H1 (cell line): ENCODE measurements around the gene SYCE3. TPM values are rescaled to one million over a fixed set of nuclear protein-coding genes. Genes with fewer than 3 reads are reported as not detected.

Source experiments
- CTCF ChIA-PET: fragments of 300-600 bp; sonication (Branson Sonifier 250); formaldehyde crosslinking; loops from one replicate; lab custom pipeline; 2021; ENCODE audit not compliant: partially characterized antibody; lab: Charles Lee
- POLR2A ChIA-PET: fragments of 300-600 bp; sonication (Branson Sonifier 250); formaldehyde crosslinking; loops from one replicate; lab custom pipeline; 2021; ENCODE audit warnings: inconsistent platforms; ENCODE audit not compliant: partially characterized antibody; lab: Charles Lee
- DNase-seq, 2 experiments: peaks; one replicate each; pipeline versions ENCODE4 v3.0.0 to v3.0.0-alpha.2; 2010 to 2022; ENCODE audit warnings: low spot score in 2 of 2, low read depth in 1 of 2, mixed read lengths in 1 of 2
- FAIRE-seq: peaks from 2 replicates; lab custom pipeline; 2011; peaks lifted over from hg19 to GRCh38; lab: Jason Lieb, UNC
- H2AFZ ChIP-seq: 2 replicates; pipeline ENCODE4 v1.8.1; 2012; ENCODE audit warnings: low read length, inconsistent platforms
- H2AK5ac ChIP-seq: 2 replicates; pipeline ENCODE4 v1.6.1; 2013; ENCODE audit warnings: low read depth, low read length
- H2BK120ac ChIP-seq: replicated peaks from 2 replicates; pipeline ENCODE3; 2013; ENCODE audit warnings: low read depth, low read length, inconsistent platforms
- H2BK12ac ChIP-seq: 2 replicates; pipeline ENCODE4 v1.6.1; 2013; ENCODE audit warnings: low read depth, low read length
- H2BK15ac ChIP-seq: 2 replicates; pipeline ENCODE4 v1.6.1; 2013; ENCODE audit warnings: low read length
- H2BK20ac ChIP-seq: 2 replicates; pipeline ENCODE4 v1.6.1; 2013; ENCODE audit warnings: low read length
- H2BK5ac ChIP-seq: 2 replicates; pipeline ENCODE4 v1.6.1; 2013; ENCODE audit warnings: low read depth, low read length
- H3K14ac ChIP-seq: 2 replicates; pipeline ENCODE4 v1.6.1; 2013; ENCODE audit warnings: inconsistent platforms; ENCODE audit not compliant: insufficient read length
- H3K18ac ChIP-seq: 2 replicates; pipeline ENCODE4 v1.6.1; 2013; ENCODE audit warnings: low read length; ENCODE audit errors: extremely low read depth
- H3K23ac ChIP-seq: 2 replicates; pipeline ENCODE4 v1.6.1; 2013; ENCODE audit warnings: inconsistent platforms; ENCODE audit not compliant: insufficient read length
- H3K23me2 ChIP-seq: 2 replicates; pipeline ENCODE4 v1.6.1; 2013; ENCODE audit warnings: low read depth, low read length
- H3K27ac ChIP-seq: 2 replicates; pipeline ENCODE4 v1.6.1; 2011; ENCODE audit warnings: low read depth, low read length, inconsistent platforms
- H3K27me3 ChIP-seq, 4 experiments: replicated peaks in 1 of 4; 1 replicate in 1 of 4; 2 replicates in 3 of 4; pipeline versions ENCODE4 v1.6.1 to v1.8.1; 2011 to 2013; ENCODE audit warnings: low read length in 3 of 4, mild to moderate bottlenecking in 3 of 4, inconsistent platforms in 2 of 4, mixed read lengths in 2 of 4, moderate library complexity in 1 of 4; ENCODE audit not compliant: control insufficient read depth in 3 of 4, insufficient read depth in 3 of 4; ENCODE audit errors: extremely low read depth in 1 of 4
- H3K36me3 ChIP-seq, 4 experiments: 2 replicates each; pipeline versions ENCODE4 v1.6.1 to v1.8.1; 2011 to 2013; ENCODE audit warnings: mild to moderate bottlenecking in 4 of 4, low read length in 3 of 4, moderate library complexity in 2 of 4, control low read depth in 1 of 4, inconsistent platforms in 1 of 4; ENCODE audit not compliant: insufficient read depth in 4 of 4, control insufficient read depth in 2 of 4
- H3K4ac ChIP-seq: replicated peaks from 2 replicates; pipeline ENCODE3; 2013; ENCODE audit warnings: low read length, low read depth, mixed read lengths, inconsistent platforms; ENCODE audit not compliant: insufficient read length
- H3K4me1 ChIP-seq, 4 experiments: replicated peaks in 1 of 4; 1 replicate in 1 of 4; 2 replicates in 3 of 4; pipeline versions ENCODE4 v1.6.1 to v1.8.1; 2011 to 2013; ENCODE audit warnings: low read length in 3 of 4, inconsistent platforms in 2 of 4, mixed read lengths in 1 of 4; ENCODE audit not compliant: insufficient read depth in 4 of 4, control insufficient read depth in 3 of 4
- H3K4me2 ChIP-seq, 2 experiments: 2 replicates each; pipeline versions ENCODE4 v1.6.1 to v1.8.1; 2011 to 2013; ENCODE audit warnings: low read depth in 2 of 2, low read length in 2 of 2, control low read depth in 1 of 2, inconsistent platforms in 1 of 2, mild to moderate bottlenecking in 1 of 2; ENCODE audit not compliant: insufficient read depth in 1 of 2
- H3K4me3 ChIP-seq, 4 experiments: fragments of 200-600, 300-600 bp in 1 of 4; sonication (generic), shearing (Covaris generic), sonication (Bioruptor Twin) in 1 of 4; 2 replicates each; pipeline versions ENCODE4 v1.5.1 to v1.8.1; 2011 to 2016; ENCODE audit warnings: low read length in 4 of 4, low read depth in 3 of 4, control low read depth in 2 of 4, inconsistent platforms in 2 of 4, mild to moderate bottlenecking in 2 of 4, mixed read lengths in 1 of 4, moderate library complexity in 1 of 4; ENCODE audit not compliant: insufficient read depth in 2 of 4; ENCODE audit errors: extremely low read depth in 1 of 4
- H3K56ac ChIP-seq: replicated peaks from 2 replicates; pipeline ENCODE3; 2013; ENCODE audit warnings: low read depth, mild to moderate bottlenecking, mixed read lengths, low read length, inconsistent platforms; ENCODE audit not compliant: insufficient read length
- H3K79me1 ChIP-seq: 2 replicates; pipeline ENCODE4 v1.6.1; 2013; ENCODE audit warnings: low read depth, low read length, control low read depth
- H3K79me2 ChIP-seq, 2 experiments: 2 replicates each; pipeline versions ENCODE4 v1.6.1 to v1.8.1; 2012 to 2013; ENCODE audit warnings: low read length in 2 of 2, mild to moderate bottlenecking in 2 of 2, inconsistent platforms in 1 of 2; ENCODE audit not compliant: insufficient read depth in 2 of 2, control insufficient read depth in 1 of 2
- H3K9ac ChIP-seq, 4 experiments: replicated peaks in 1 of 4; 1 replicate in 1 of 4; 2 replicates in 3 of 4; pipeline versions ENCODE4 v1.6.1 to v1.8.1; 2011 to 2013; ENCODE audit warnings: low read depth in 3 of 4, low read length in 3 of 4, control low read depth in 2 of 4, mild to moderate bottlenecking in 2 of 4, moderate library complexity in 2 of 4, inconsistent platforms in 1 of 4; ENCODE audit errors: extremely low read depth in 1 of 4
- H3K9me3 ChIP-seq, 2 experiments: 2 replicates each; pipeline versions ENCODE4 v1.6.1 to v1.8.1; 2012 to 2013; ENCODE audit warnings: mild to moderate bottlenecking in 2 of 2, moderate library complexity in 2 of 2, control low read depth in 1 of 2, inconsistent platforms in 1 of 2, low read depth in 1 of 2, low read length in 1 of 2, mixed read lengths in 1 of 2; ENCODE audit not compliant: insufficient read depth in 2 of 2
- H4K20me1 ChIP-seq, 2 experiments: replicated peaks in 1 of 2; 2 replicates each; pipeline versions ENCODE3 to v1.8.1; 2011 to 2013; ENCODE audit warnings: inconsistent platforms in 2 of 2, low read length in 2 of 2, mild to moderate bottlenecking in 1 of 2; ENCODE audit not compliant: insufficient read depth in 2 of 2, control insufficient read depth in 1 of 2
- H4K5ac ChIP-seq: 2 replicates; pipeline ENCODE4 v1.6.1; 2013; ENCODE audit warnings: low read length, low read depth, mixed read lengths, inconsistent platforms; ENCODE audit not compliant: insufficient read length
- H4K8ac ChIP-seq: 2 replicates; pipeline ENCODE4 v1.8.0; 2013; ENCODE audit warnings: mild to moderate bottlenecking, moderate library complexity, low read length, inconsistent platforms; ENCODE audit not compliant: insufficient read depth; ENCODE audit errors: extremely low read depth
- H4K91ac ChIP-seq: replicated peaks from 2 replicates; pipeline ENCODE3; 2013; ENCODE audit warnings: low read length, mixed read lengths, inconsistent platforms; ENCODE audit not compliant: insufficient read length
- FOSL1 ChIP-seq: IDR thresholded peaks from 2 replicates; pipeline ENCODE4 v1.6.1; 2011; ENCODE audit warnings: mild to moderate bottlenecking, low read depth, low read length, moderate library complexity; ENCODE audit not compliant: insufficient read depth
- HDAC2 ChIP-seq, 2 experiments: fragments of 300-600 bp in 1 of 2; sonication (generic) in 1 of 2; IDR thresholded peaks; 2 replicates each; pipeline ENCODE4 v1.6.1; 2011 to 2012; ENCODE audit warnings: low read depth in 2 of 2, low read length in 2 of 2, mild to moderate bottlenecking in 2 of 2, moderate library complexity in 2 of 2, borderline replicate concordance in 1 of 2, inconsistent platforms in 1 of 2
- JUN ChIP-seq: IDR thresholded peaks from 2 replicates; pipeline ENCODE4 v1.6.1; 2011; ENCODE audit warnings: low read depth, mild to moderate bottlenecking, improper control_type of control experiment, low read length
- RNF2 ChIP-seq: fragments of 200-900, 300-1000 bp; sonication (generic); IDR thresholded peaks from 2 replicates; pipeline ENCODE4 v1.7.1; 2016; ENCODE audit warnings: borderline replicate concordance, low read depth, mild to moderate bottlenecking, antibody characterized with exemption, low read length; ENCODE audit not compliant: poor library complexity, severe bottlenecking; ENCODE audit errors: missing control alignments
- SUZ12 ChIP-seq: fragments of 200-600 bp; sonication (generic); IDR thresholded peaks from 2 replicates; pipeline ENCODE4 v1.6.1; 2012; ENCODE audit warnings: mild to moderate bottlenecking, inconsistent platforms, low read length, moderate library complexity, mixed read lengths
- YY1 ChIP-seq: IDR thresholded peaks from 2 replicates; pipeline ENCODE4 v1.6.1; 2011; ENCODE audit warnings: low read depth, mild to moderate bottlenecking, low read length
- WGBS, 2 experiments: shearing (Covaris generic) in 1 of 2; methylation state at CpG; one replicate each; pipeline versions ENCODE4 v1.1.6 to v1.1.7; 2013 to 2015; ENCODE audit warnings: low lambda C conversion rate in 2 of 2, mixed read lengths in 2 of 2, inconsistent platforms in 1 of 2, low coverage in 1 of 2, missing lambda C conversion rate in 1 of 2; ENCODE audit not compliant: insufficient replicate concordance in 2 of 2, insufficient coverage in 1 of 2, insufficient read length in 1 of 2; ENCODE audit errors: extremely low coverage in 1 of 2, missing lambda C conversion rate in 1 of 2; 5-methylcytosine and 5-hydroxymethylcytosine counted together
- polyA plus RNA-seq, 7 experiments: library from polyadenylated mRNA; depleted of rRNA in 3 of 7; stranded (reverse) in 5 of 7; unstranded in 2 of 7; fragments of >200 nt in 5 of 7; fragments of 200-250 nt in 2 of 7; gene quantifications; 1 replicate in 5 of 7; 2 replicates in 1 of 7; 4 replicates in 1 of 7; pipeline versions ENCODE4 v1.2.1 to v1.2.3, GENCODE V29; 2011 to 2013; ENCODE audit warnings: missing spikeins in 2 of 7, mixed read lengths in 2 of 7
- total RNA-seq: library from RNA; stranded (reverse); fragmentation: NEBNext Ultra II Directional; extraction: Animal tissue kit (Norgen Biotek cat#: 25700); gene quantifications from 2 replicates; pipeline ENCODE4 v1.2.1, GENCODE V29; 2021
- TF ChIP-seq, protein P1 (sequence below): IDR thresholded peaks from 2 replicates; pipeline ENCODE4 v1.6.1; 2011; ENCODE audit warnings: low read depth, mild to moderate bottlenecking, low read length; ENCODE audit not compliant: insufficient read depth
- TF ChIP-seq, protein P2 (sequence below), 3 experiments: IDR thresholded peaks; 1 replicate in 2 of 3; 2 replicates in 1 of 3; pipeline versions ENCODE4 v1.5.1 to v1.6.1; 2011; ENCODE audit warnings: low read length in 3 of 3, mild to moderate bottlenecking in 3 of 3, inconsistent platforms in 2 of 3, low read depth in 1 of 3, moderate library complexity in 1 of 3; ENCODE audit not compliant: insufficient read depth in 1 of 3; ENCODE audit errors: control extremely low read depth in 1 of 3

SYCE3 gene
- total and polyA plus RNA-seq, 2 of the 8 experiments (the other 6 are each of a cell fraction or from before 2014, with no cell fraction given): 1.9 TPM; not detected in 1

DNA sequence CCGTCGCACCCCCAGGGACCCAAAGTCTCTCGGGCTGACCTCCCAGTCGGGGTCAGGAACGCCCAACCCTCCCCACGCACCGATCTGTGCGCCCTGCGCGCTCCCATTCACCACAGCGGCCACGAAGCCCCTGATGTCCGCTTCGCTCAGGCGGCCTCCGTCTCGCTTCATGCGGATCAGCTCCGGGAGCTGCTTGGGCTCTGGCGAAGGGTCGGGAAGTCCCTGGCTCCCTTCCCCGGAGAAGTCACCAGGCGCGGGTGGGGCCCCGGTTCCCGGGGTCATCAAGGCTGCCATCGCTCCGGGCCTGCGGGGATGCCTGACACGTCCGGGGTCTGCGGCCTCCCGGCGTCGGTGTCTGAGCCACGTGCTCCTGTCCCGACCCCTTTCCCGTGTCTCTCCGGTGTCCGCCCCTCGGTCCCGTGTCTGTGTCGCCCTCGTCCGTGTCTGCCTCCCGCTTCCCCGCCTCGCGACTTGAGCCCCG is 33.3 kb downstream of the SYCE3 start:
- H3K4me2 ChIP-seq: peak overlapping the region in 1 of 2 experiments; percentile 92; a peak in 2 of 4 replicates
- peaks cover 43 to 70% (median 60%) of the 10 kb centered on the region in 4 experiments for H3K27me3 ChIP-seq
- H3K79me2 ChIP-seq: no peaks in the 10 kb centered on the region
- peaks cover 0 to 26% (median 11%) of the 10 kb centered on the region in 4 experiments; a peak in 5 of 7 replicates for H3K4me1 ChIP-seq
- peak overlapping the region; percentile 42 for H4K91ac ChIP-seq
- no peak overlapping the region for H2BK120ac ChIP-seq
- no peak for FAIRE-seq
- H4K5ac ChIP-seq: no peak overlapping the region
- CTCF ChIA-PET: interaction anchor here (1.0 to 1.3 kb wide), 2 partner anchors 9 to 76 kb away, joined by 3 read pairs; no protein-coding TSS in a partner anchor
- no peak overlapping the region for H3K9ac ChIP-seq
- POLR2A ChIA-PET: interaction anchor here (1.4 to 1.5 kb wide), 2 partner anchors 21 to 26 kb away, joined by 3 to 7 read pairs; partner anchors contain the start of genes LMF2 and NCAPH2
- no peaks in the 10 kb centered on the region for H3K9me3 ChIP-seq
- H2BK15ac ChIP-seq: no peak overlapping the region
- no peak overlapping the region for H2AFZ ChIP-seq
- WGBS, 2 experiments: 47% methylated on average over 42 of the region's 50 CpGs; no CpG with 5 or more reads in 1 of the 2 experiments
- no peak overlapping the region for H3K56ac ChIP-seq
- peak overlapping the region in 1 of 4 experiments; percentile 68; a peak in 2 of 8 replicates for H3K4me3 ChIP-seq
- no peak overlapping the region for H3K4ac ChIP-seq
- H3K23ac ChIP-seq: no peak overlapping the region
- H3K14ac ChIP-seq: no peak overlapping the region
- no peak overlapping the region; the same call in 1 of the 2 replicates for H2AK5ac ChIP-seq
- H4K8ac ChIP-seq: peak overlapping the region; percentile 94
- no peak overlapping the region for H2BK5ac ChIP-seq
- DNase-seq: peak in 1 of 2 experiments; percentile 72
- no peak overlapping the region for H3K18ac ChIP-seq
- H2BK20ac ChIP-seq: no peak overlapping the region
- no peak overlapping the region for H3K27ac ChIP-seq
- H4K20me1 ChIP-seq: peaks cover 5 to 19% of the 10 kb centered on the region in 2 experiments
- peaks cover 34% of the 10 kb centered on the region; the same call in 1 of the 2 replicates for H3K23me2 ChIP-seq
- H3K36me3 ChIP-seq: no peaks in the 10 kb centered on the region
- no peaks in the 10 kb centered on the region for H3K79me1 ChIP-seq
- H2BK12ac ChIP-seq: no peak overlapping the region
- TF ChIP-seq RNF2 (no peak), YY1 (no peak), FOSL1 (no peak), JUN (no peak), SUZ12 (no peak; the same call in none of the 2 replicates), HDAC2 (IDR thresholded peaks at IDR 0.05; ENCODE audit: borderline replicate concordance in 1 of 2, low read depth in 2 of 2, low read length in 2 of 2) (no peak)
- TF ChIP-seq, protein P1, sequence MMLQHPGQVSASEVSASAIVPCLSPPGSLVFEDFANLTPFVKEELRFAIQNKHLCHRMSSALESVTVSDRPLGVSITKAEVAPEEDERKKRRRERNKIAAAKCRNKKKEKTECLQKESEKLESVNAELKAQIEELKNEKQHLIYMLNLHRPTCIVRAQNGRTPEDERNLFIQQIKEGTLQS: no peak
- TF ChIP-seq, protein P2, sequence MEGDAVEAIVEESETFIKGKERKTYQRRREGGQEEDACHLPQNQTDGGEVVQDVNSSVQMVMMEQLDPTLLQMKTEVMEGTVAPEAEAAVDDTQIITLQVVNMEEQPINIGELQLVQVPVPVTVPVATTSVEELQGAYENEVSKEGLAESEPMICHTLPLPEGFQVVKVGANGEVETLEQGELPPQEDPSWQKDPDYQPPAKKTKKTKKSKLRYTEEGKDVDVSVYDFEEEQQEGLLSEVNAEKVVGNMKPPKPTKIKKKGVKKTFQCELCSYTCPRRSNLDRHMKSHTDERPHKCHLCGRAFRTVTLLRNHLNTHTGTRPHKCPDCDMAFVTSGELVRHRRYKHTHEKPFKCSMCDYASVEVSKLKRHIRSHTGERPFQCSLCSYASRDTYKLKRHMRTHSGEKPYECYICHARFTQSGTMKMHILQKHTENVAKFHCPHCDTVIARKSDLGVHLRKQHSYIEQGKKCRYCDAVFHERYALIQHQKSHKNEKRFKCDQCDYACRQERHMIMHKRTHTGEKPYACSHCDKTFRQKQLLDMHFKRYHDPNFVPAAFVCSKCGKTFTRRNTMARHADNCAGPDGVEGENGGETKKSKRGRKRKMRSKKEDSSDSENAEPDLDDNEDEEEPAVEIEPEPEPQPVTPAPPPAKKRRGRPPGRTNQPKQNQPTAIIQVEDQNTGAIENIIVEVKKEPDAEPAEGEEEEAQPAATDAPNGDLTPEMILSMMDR (IDR thresholded peaks at IDR 0.05; ENCODE audit: control extremely low read depth in 1 of 3, insufficient read depth in 1 of 3, low read depth in 1 of 3, low read length in 3 of 3): no peak
